ENCODE results near the gene DMRTB1.

Gene DMRTB1

DNA sequence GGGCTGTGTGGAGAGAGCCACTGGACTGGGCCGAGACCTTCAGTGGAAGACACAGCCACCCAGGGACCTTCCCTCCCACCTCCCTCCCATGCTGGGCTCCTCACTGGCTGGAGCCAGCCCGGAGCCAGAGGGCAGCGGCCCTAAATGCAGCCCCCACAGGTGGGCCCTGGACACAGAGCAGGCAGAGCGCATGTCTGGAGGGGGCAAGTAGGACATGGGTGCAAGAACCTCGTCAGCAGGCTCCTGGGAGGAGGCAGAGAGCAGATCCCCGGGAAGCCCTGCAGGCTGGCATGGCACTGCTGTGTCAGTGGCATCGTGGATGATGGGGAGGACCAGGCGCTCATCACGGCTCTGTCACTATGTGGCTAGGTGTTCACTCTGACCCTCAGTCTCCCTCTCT, 45.7 kb downstream of the DMRTB1 start:
- no peaks in the 10 kb centered on the region for H3K9me2 ChIP-seq (replicated peaks; ENCODE audit: control insufficient read depth, low read length)
- H3F3A ChIP-seq (ENCODE audit: control insufficient read depth, insufficient read depth) = no peaks in the 10 kb centered on the region
- H4K20me1 ChIP-seq (ENCODE audit: control insufficient read depth, insufficient read depth, low read depth, low read length) = no peaks in the 10 kb centered on the region
- no peaks in the 10 kb centered on the region for H3K9me3 ChIP-seq (ENCODE audit: control insufficient read depth, insufficient read depth, low read length)
- no peak overlapping the region for H3K4me2 ChIP-seq (ENCODE audit: low read length)
- no peaks in the 10 kb centered on the region for H3K27me3 ChIP-seq (ENCODE audit: control insufficient read depth, low read length)
- H3K36me3 ChIP-seq (ENCODE audit: control insufficient read depth, low read length) = no peaks in the 10 kb centered on the region
- TF ChIP-seq EZH2phosphoT487 (IDR thresholded peaks at IDR 0.05; ENCODE audit: borderline replicate concordance, low read length) (no peak), CTCF (IDR thresholded peaks at IDR 0.05; ENCODE audit: low read depth, low read length, poor library complexity, severe bottlenecking) (no peak)
- H3K27ac ChIP-seq (ENCODE audit: low read depth, low read length) = no peak overlapping the region
- H3K4me3 ChIP-seq (ENCODE audit: low read length) = no peak overlapping the region
- H3K79me2 ChIP-seq (ENCODE audit: control insufficient read depth, low read length) = no peaks in the 10 kb centered on the region
- no peaks in the 10 kb centered on the region for H3K4me1 ChIP-seq (ENCODE audit: control insufficient read depth, low read length)

DNA sequence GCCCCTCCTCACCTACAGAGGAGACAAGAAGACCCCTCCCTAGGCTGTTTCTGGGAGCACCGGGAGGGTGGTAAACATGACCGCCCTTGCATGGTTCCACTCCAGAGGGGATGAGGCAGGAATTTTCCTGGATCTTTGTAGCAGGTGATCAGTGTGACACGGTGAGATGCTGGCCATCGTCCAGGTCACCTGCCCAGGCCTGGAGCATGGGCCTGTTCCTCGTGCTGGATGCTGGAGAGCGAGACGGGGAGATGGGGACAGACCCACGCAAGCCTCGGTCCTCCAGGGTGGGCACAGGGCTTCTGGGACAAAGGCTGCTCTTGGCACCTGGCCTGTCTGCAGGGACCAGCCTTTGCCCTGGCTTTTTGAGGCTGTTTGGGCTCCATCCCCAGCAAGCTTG, 46.2 kb downstream of the DMRTB1 start:
- no peak overlapping the region for H3K4me3 ChIP-seq (ENCODE audit: low read length)
- H3K36me3 ChIP-seq (ENCODE audit: control insufficient read depth, low read length) = no peaks in the 10 kb centered on the region
- H3K27ac ChIP-seq (ENCODE audit: low read depth, low read length) = no peak overlapping the region
- no peaks in the 10 kb centered on the region for H4K20me1 ChIP-seq (ENCODE audit: control insufficient read depth, insufficient read depth, low read depth, low read length)
- TF ChIP-seq EZH2phosphoT487 (IDR thresholded peaks at IDR 0.05; ENCODE audit: borderline replicate concordance, low read length) = no peak
- TF ChIP-seq CTCF (IDR thresholded peaks at IDR 0.05; ENCODE audit: low read depth, low read length, poor library complexity, severe bottlenecking) = no peak
- no peaks in the 10 kb centered on the region for H3K4me1 ChIP-seq (ENCODE audit: control insufficient read depth, low read length)
- no peaks in the 10 kb centered on the region for H3K9me3 ChIP-seq (ENCODE audit: control insufficient read depth, insufficient read depth, low read length)
- H3K79me2 ChIP-seq (ENCODE audit: control insufficient read depth, low read length) = no peaks in the 10 kb centered on the region
- no peaks in the 10 kb centered on the region for H3K27me3 ChIP-seq (ENCODE audit: control insufficient read depth, low read length)
- no peak overlapping the region for H3K4me2 ChIP-seq (ENCODE audit: low read length)
- no peaks in the 10 kb centered on the region for H3F3A ChIP-seq (ENCODE audit: control insufficient read depth, insufficient read depth)
- no peaks in the 10 kb centered on the region for H3K9me2 ChIP-seq (replicated peaks; ENCODE audit: control insufficient read depth, low read length)

- no peaks in the 10 kb centered on the region for H3K27me3 ChIP-seq (ENCODE audit: control insufficient read depth, low read length)
- H3K4me3 ChIP-seq (ENCODE audit: low read length) = no peak overlapping the region
- H3K4me2 ChIP-seq (ENCODE audit: low read length) = no peak overlapping the region
- H3K4me1 ChIP-seq (ENCODE audit: control insufficient read depth, low read length) = no peaks in the 10 kb centered on the region
- TF ChIP-seq CTCF (IDR thresholded peaks at IDR 0.05; ENCODE audit: low read depth, low read length, poor library complexity, severe bottlenecking) (no peak), EZH2phosphoT487 (IDR thresholded peaks at IDR 0.05; ENCODE audit: borderline replicate concordance, low read length) (no peak)
- H3K27ac ChIP-seq (ENCODE audit: low read depth, low read length) = no peak overlapping the region
- H3K9me3 ChIP-seq (ENCODE audit: control insufficient read depth, insufficient read depth, low read length) = no peaks in the 10 kb centered on the region
- no peaks in the 10 kb centered on the region for H3K9me2 ChIP-seq (replicated peaks; ENCODE audit: control insufficient read depth, low read length)
- no peaks in the 10 kb centered on the region for H3K79me2 ChIP-seq (ENCODE audit: control insufficient read depth, low read length)
- no peaks in the 10 kb centered on the region for H3F3A ChIP-seq (ENCODE audit: control insufficient read depth, insufficient read depth)
- no peaks in the 10 kb centered on the region for H3K36me3 ChIP-seq (ENCODE audit: control insufficient read depth, low read length)
- no peaks in the 10 kb centered on the region for H4K20me1 ChIP-seq (ENCODE audit: control insufficient read depth, insufficient read depth, low read depth, low read length)
These were observed 46.7 kb downstream of the DMRTB1 start for GRCh38 chr1:53505891-53506290.
